Vagina (tissue), 2 donors: ENCODE results near the gene PTPRE.

Experiments used
- CTCF ChIP-seq, 3 experiments: fragments of 450-650 bp in 2 of 3; fragments of 200-600 bp in 1 of 3; sonication (generic) in 1 of 3; IDR thresholded peaks; one replicate each; pipeline ENCODE4 v1.5.1; 2017 to 2019; ENCODE audit warnings: antibody characterized with exemption in 3 of 3, mild to moderate bottlenecking in 2 of 3, moderate library complexity in 2 of 3
- POLR2A ChIP-seq, 2 donors: fragments of 450-650 bp; IDR thresholded peaks; one replicate each; pipeline ENCODE4 v1.6.1; 2017; ENCODE audit warnings: antibody characterized with exemption in 2 of 2, mild to moderate bottlenecking in 2 of 2, moderate library complexity in 2 of 2
- POLR2AphosphoS5 ChIP-seq, 2 donors: sonication (generic); formaldehyde crosslinking; IDR thresholded peaks; one replicate each; pipeline ENCODE4 v1.9.0; 2017; ENCODE audit warnings: antibody characterized with exemption in 2 of 2, mild to moderate bottlenecking in 2 of 2, low read depth in 1 of 2; ENCODE audit not compliant: insufficient read depth in 1 of 2

- no peak for TF ChIP-seq CTCF (IDR thresholded peaks at IDR 0.05)
- TF ChIP-seq POLR2A (IDR thresholded peaks at IDR 0.05) = no peak
- TF ChIP-seq POLR2AphosphoS5 (IDR thresholded peaks at IDR 0.05; ENCODE audit: insufficient read depth in 1 of 2, low read depth in 1 of 2) = no peak
These were observed 35.3 kb upstream of the PTPRE start for GRCh38 chr10:127871631-127872010.
